Renal cortex interstitium (tissue), 11 donors: ENCODE data around the gene RGL3. TPM values are rescaled to one million over a fixed set of nuclear protein-coding genes. Genes with fewer than 3 reads are reported as not detected.
"Not testable (repeated sequence)": the region's sequence is repeated elsewhere in the genome, so short reads cannot be mapped to it uniquely, and the experiment has no call there.

Source experiments
- DNase-seq, 11 donors: peaks; one replicate each; pipeline ENCODE4 v3.0.0-alpha.2; 2013; ENCODE audit warnings: low read depth in 9 of 11, low spot score in 4 of 11; ENCODE audit errors: extremely low read depth in 1 of 11
- polyA plus RNA-seq, 3 donors: library from polyadenylated mRNA; unstranded; fragments of 120-200 nt; gene quantifications; one replicate each; pipeline ENCODE4 v1.2.1, GENCODE V29; 2013; ENCODE audit not compliant: insufficient read length in 3 of 3

The RGL3 gene
- polyA plus RNA-seq, 3 donors: 62.2 to 151 (median 76.9) TPM

GRCh38 chr19:11374433-11375142 lies 44.5 kb downstream of the RGL3 start, which contains the start of gene SWSAP1:
Gene SWSAP1 (plus strand): TSS chr19:11374666. CDS start chr19:11374681, 15 bp downstream.
- peak; percentile 96 to 100 (median 98) for DNase-seq

GRCh38 chr19:11373885-11374432 lies 45.2 kb downstream of the RGL3 start:
- no peak for DNase-seq

GRCh38 chr19:11373166-11373884 lies 45.8 kb downstream of the RGL3 start:
- DNase-seq: no peak

GRCh38 chr19:11370744-11371143 lies 48.4 kb downstream of the RGL3 start:
- DNase-seq: no peak

GRCh38 chr19:11367528-11367927 lies 51.6 kb downstream of the RGL3 start:
- no peak for DNase-seq

- DNase-seq: no peak
Measured at GRCh38 chr19:11365557-11366117, 53.5 kb downstream of the RGL3 start.

- DNase-seq: no peak
Measured at GRCh38 chr19:11364935-11365334, 54.2 kb downstream of the RGL3 start.

- DNase-seq: no peak
Measured at GRCh38 chr19:11364296-11364904, 54.7 kb downstream of the RGL3 start.

GRCh38 chr19:11363881-11364280 lies 55.2 kb downstream of the RGL3 start:
- no peak for DNase-seq

GRCh38 chr19:11361771-11362731 lies 57.1 kb downstream of the RGL3 start:
- DNase-seq: no peak

GRCh38 chr19:11361037-11361770 lies 57.9 kb downstream of the RGL3 start:
- DNase-seq: no peak

- no peak for DNase-seq
Measured at GRCh38 chr19:11359421-11359820, 59.7 kb downstream of the RGL3 start.

GRCh38 chr19:11356676-11357550 lies 62.2 kb downstream of the RGL3 start:
- no peak for DNase-seq

- DNase-seq: no peak
Measured at GRCh38 chr19:11356074-11356397, 63.1 kb downstream of the RGL3 start.

- DNase-seq: peak in 7 of 11 donors; percentile 70 to 84 (median 72)
Measured at GRCh38 chr19:11355160-11356073, 63.7 kb downstream of the RGL3 start, which contains the start of gene PLPPR2. Gene PLPPR2 (plus strand): TSS chr19:11355432. CDS start chr19:11357674, 2,242 bp downstream.

GRCh38 chr19:11354102-11354501 lies 65.0 kb downstream of the RGL3 start:
- not testable (repeated sequence) for DNase-seq
